Tibial artery (tissue), 4 donors: Measurements from ENCODE around the gene SET.

Experiments
- DNase-seq, 2 donors: peaks; one replicate each; pipeline ENCODE4 v3.0.0-alpha.2; 2019
- H3K27ac ChIP-seq, 2 donors: fragments of 200-600 bp; sonication (generic) in 1 of 2; 1 replicate in 1 of 2; 2 replicates in 1 of 2; pipeline ENCODE4 v1.5.1; 2018 to 2019; ENCODE audit warnings: mild to moderate bottlenecking in 1 of 2
- H3K27me3 ChIP-seq, 2 donors: fragments of 200-600 bp; sonication (generic) in 1 of 2; one replicate each; pipeline versions ENCODE4 v1.5.1 to v1.6.0; 2016 to 2019
- H3K36me3 ChIP-seq, 3 donors: fragments of 200-600 bp; sonication (generic) in 2 of 3; one replicate each; pipeline ENCODE4 v1.5.1; 2016 to 2019; ENCODE audit warnings: mild to moderate bottlenecking in 2 of 3
- H3K4me1 ChIP-seq, 4 donors: fragments of 200-600 bp; sonication (generic) in 2 of 4; 1 replicate in 3 of 4; 2 replicates in 1 of 4; pipeline ENCODE4 v1.5.1; 2016 to 2019
- H3K4me3 ChIP-seq, 2 donors: fragments of 200-600 bp; sonication (generic) in 1 of 2; 1 replicate in 1 of 2; 2 replicates in 1 of 2; pipeline ENCODE4 v1.5.1; 2018 to 2019; ENCODE audit warnings: mild to moderate bottlenecking in 2 of 2
- H3K9me3 ChIP-seq, 3 donors: fragments of 200-600 bp; sonication (generic) in 1 of 3; one replicate each; pipeline ENCODE4 v1.5.1; 2016 to 2019
- intact Hi-C: fragments of 100-400 bp; cut with DNase I; formaldehyde crosslinking; loops from one replicate; pipeline ENCODE4 v1.15.0; 2023; ENCODE audit warnings: low total_unique reads
- TF ChIP-seq, protein P1 (sequence below), 2 experiments: fragments of 200-600 bp in 1 of 2; fragments of 450-650 bp in 1 of 2; IDR thresholded peaks; one replicate each; pipeline ENCODE4 v1.5.1; 2017 to 2019; ENCODE audit warnings: antibody characterized with exemption in 2 of 2, mild to moderate bottlenecking in 1 of 2, moderate library complexity in 1 of 2

The SET gene

GRCh38 chr9:128727640-128728248 lies 38.7 kb downstream of the SET start:
- intact Hi-C loops, result no loop called here

DNA sequence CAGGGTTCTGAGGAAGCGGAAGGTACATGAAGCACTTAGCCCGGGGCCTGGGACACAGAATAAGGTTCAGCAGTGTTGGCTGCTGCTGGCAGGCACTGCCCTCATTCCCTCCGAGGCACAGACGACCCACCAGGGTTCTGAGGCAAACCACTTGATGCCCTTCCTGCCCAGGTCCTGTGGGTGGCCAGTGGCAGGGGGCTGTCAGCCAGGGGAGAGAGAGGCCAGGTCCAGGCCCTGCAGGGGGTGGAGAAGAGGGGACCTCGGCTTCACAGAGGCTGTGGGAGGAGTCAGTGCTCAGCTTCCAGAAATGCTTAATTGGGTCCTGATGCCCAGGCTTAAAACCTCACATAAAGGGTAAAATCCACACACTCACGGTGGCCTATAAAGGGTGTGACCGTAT lies 39.3 kb downstream of the SET start:
- Histone ChIP-seq H3K4me3 (no peak overlapping the region), H3K4me1 (peaks cover 0 to 15% (median 9%) of the 10 kb centered on the region in 4 donors), H3K9me3 (no peaks in the 10 kb centered on the region), H3K27ac (no peak overlapping the region), H3K36me3 (peaks cover 12 to 38% (median 21%) of the 10 kb centered on the region in 3 donors), H3K27me3 (no peaks in the 10 kb centered on the region)
- DNase-seq, result no peak
- intact Hi-C loops, result no loop called here
- TF ChIP-seq, protein P1, sequence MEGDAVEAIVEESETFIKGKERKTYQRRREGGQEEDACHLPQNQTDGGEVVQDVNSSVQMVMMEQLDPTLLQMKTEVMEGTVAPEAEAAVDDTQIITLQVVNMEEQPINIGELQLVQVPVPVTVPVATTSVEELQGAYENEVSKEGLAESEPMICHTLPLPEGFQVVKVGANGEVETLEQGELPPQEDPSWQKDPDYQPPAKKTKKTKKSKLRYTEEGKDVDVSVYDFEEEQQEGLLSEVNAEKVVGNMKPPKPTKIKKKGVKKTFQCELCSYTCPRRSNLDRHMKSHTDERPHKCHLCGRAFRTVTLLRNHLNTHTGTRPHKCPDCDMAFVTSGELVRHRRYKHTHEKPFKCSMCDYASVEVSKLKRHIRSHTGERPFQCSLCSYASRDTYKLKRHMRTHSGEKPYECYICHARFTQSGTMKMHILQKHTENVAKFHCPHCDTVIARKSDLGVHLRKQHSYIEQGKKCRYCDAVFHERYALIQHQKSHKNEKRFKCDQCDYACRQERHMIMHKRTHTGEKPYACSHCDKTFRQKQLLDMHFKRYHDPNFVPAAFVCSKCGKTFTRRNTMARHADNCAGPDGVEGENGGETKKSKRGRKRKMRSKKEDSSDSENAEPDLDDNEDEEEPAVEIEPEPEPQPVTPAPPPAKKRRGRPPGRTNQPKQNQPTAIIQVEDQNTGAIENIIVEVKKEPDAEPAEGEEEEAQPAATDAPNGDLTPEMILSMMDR (IDR thresholded peaks at IDR 0.05), result no peak

More at GRCh38 chr9:128727640-128728248, 38.7 kb downstream of the SET start:
- no peak for DNase-seq
- Histone ChIP-seq H3K36me3 (peaks cover 9 to 33% (median 16%) of the 10 kb centered on the region in 3 donors), H3K27me3 (no peaks in the 10 kb centered on the region), H3K4me3 (no peak overlapping the region), H3K9me3 (no peaks in the 10 kb centered on the region), H3K4me1 (peaks cover 0 to 19% (median 10%) of the 10 kb centered on the region in 4 donors), H3K27ac (no peak overlapping the region)
- TF ChIP-seq, protein P1 (IDR thresholded peaks at IDR 0.05), result no peak

- H3K27ac ChIP-seq, result no peak overlapping the region
- H3K36me3 ChIP-seq, result peaks cover 13 to 43% (median 23%) of the 10 kb centered on the region in 3 donors
- DNase-seq, result no peak
- intact Hi-C loops, result no loop called here
- no peaks in the 10 kb centered on the region for H3K9me3 ChIP-seq
- TF ChIP-seq, protein P1 (IDR thresholded peaks at IDR 0.05), result no peak
- no peaks in the 10 kb centered on the region for H3K27me3 ChIP-seq
- no peak overlapping the region for H3K4me3 ChIP-seq
- H3K4me1 ChIP-seq, result peaks cover 0 to 7% (median 7%) of the 10 kb centered on the region in 4 donors
Observed at GRCh38 chr9:128729302-128729701, 40.3 kb downstream of the SET start.

- TF ChIP-seq, protein P1 (IDR thresholded peaks at IDR 0.05), result no peak
- Histone ChIP-seq H3K27ac (no peak overlapping the region), H3K4me1 (peaks cover 0 to 1% (median under 1%) of the 10 kb centered on the region in 4 donors), H3K4me3 (no peak overlapping the region), H3K36me3 (peaks cover 20 to 50% (median 29%) of the 10 kb centered on the region in 3 donors), H3K9me3 (no peaks in the 10 kb centered on the region), H3K27me3 (no peaks in the 10 kb centered on the region)
- intact Hi-C loops, result no loop called here
- DNase-seq, result no peak
Observed at GRCh38 chr9:128729766-128730517, 40.9 kb downstream of the SET start.

GRCh38 chr9:128731093-128731492 lies 42.1 kb downstream of the SET start:
- no peak for DNase-seq
- Histone ChIP-seq H3K27ac (no peak overlapping the region), H3K27me3 (no peaks in the 10 kb centered on the region), H3K4me3 (no peak overlapping the region), H3K4me1 (no peaks in the 10 kb centered on the region), H3K36me3 (peaks cover 23 to 61% (median 35%) of the 10 kb centered on the region in 3 donors), H3K9me3 (no peaks in the 10 kb centered on the region)
- intact Hi-C loops, result no loop called here
- TF ChIP-seq, protein P1 (IDR thresholded peaks at IDR 0.05), result no peak
